AG20443 (cell line): Measurements from ENCODE around the gene MUC6.

Experiments used
- DNase-seq: peaks from one replicate; pipeline ENCODE4 v3.0.0; 2012; ENCODE audit warnings: low spot score, mixed read lengths

MUC6 gene

GRCh38 chr11:1037506-1038055, 1.1 kb upstream of the MUC6 start:
- DNase-seq: no peak

- DNase-seq: no peak
Measured at GRCh38 chr11:1036931-1037330, 413 bp upstream of the MUC6 start.

GRCh38 chr11:1035577-1036283, 788 bp downstream of the MUC6 start:
- DNase-seq: no peak

DNA sequence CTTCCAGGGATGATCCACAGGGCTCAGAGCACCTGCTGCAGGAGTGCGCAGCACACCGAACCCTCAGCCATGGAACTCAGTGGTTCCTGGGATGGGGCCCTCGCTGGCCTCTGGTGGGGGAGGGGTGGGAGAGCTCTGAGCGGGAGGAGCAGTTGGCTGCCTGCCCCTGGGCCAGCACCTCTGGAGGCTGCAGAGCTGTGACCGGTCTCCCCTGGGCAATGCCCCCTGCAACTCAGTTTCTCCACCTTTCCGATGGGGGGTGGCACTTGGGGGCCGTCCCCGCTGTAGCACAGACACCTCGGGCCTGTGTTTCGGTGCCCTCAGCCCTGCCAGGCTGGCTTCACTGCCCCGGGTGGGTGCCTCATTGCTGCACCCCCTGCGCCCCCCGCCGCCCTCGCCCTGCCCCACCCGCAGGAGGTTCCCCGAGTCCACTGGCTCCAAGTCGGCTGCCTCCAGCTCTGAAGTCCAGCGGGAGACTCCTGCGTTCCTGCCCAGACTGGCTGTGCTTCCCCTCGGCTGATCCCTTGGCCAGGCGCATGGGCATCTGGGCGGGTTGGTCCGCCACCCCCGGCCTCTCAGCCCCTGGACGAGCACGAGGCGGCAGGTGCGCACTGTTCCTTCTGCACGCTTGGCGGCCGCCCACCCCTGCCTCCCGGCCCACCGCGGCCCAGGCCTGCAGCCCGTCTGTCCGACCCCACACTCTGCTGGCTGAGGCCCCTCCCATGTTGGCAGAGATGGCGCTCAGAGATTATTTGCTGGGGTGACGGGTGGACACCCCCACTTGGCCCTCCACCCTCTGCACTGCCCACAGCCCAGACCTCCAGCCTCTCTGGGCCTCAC, 1.8 kb downstream of the MUC6 start:
- no peak for DNase-seq

DNA sequence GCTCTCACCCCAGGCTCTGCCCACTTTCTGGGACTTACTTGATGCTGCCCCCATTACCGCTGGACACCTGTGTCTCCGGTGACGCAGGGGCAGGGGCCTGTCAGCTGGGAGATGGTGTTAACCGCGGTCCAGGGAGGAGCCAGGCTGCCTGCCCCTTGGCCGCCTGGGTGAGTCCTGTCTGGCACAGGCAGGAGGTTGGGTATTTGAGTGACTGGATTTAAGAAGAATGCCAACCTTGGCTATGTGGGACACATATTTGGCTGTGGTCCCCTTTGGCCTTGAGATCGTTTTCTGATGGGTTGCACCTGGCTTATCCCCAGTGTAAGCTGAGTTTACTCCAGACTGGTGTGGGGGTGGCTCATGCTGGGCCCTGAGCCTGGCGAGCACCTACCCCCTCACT, 2.5 kb downstream of the MUC6 start:
- DNase-seq: no peak

GRCh38 chr11:1033016-1033798, 3.3 kb downstream of the MUC6 start:
- DNase-seq: no peak

DNA sequence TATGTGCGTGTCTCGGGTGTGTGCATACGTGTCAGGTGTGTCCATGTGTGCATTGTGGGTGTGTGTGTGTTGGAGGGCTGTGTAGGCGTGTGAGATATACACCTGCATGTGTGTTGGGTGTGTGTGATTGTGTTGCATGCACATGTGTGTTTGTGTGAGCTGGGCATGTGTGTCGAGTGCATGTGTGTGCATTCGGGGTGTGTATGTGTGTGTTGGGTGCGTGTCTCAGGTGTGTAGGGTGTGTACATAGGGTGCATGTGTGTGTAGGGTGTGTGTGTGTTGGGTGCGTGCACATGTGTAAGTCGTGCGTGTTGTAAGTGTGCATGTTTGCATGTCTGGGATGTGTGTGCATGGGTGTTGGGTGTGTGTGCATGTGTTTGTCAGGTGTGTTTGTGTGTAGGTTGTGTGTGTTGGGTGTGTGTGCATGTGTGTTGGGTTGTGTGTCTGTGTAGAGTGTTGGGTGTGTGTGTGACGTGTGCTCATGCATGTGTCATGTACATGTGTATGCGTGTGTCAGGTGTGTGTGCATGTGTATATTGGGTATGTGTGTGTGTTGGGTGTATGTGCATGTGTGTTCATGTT, 4.1 kb downstream of the MUC6 start:
- DNase-seq: no peak

- DNase-seq: no peak
Measured at GRCh38 chr11:1031121-1031899, 5.2 kb downstream of the MUC6 start.

DNA sequence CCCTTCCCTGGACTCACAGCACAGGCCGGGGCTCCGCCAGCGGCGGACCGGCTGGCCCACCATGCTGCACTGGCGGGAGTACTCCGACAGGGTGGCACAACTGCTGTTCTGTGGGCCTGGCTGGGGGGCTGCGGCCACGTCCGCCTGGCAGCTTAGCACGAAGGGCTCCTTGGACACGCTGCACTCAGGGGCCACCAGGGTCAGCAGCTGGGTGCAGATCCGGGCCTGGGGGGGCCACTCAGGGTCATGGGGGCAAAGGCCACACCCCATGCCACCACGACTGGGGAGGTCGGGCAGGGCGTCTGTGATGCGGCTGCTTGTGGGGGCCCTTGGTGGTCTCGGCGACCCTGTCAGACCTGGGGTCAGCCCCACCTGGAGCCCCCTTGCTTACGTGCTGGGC, 6.0 kb downstream of the MUC6 start:
- no peak for DNase-seq

DNA sequence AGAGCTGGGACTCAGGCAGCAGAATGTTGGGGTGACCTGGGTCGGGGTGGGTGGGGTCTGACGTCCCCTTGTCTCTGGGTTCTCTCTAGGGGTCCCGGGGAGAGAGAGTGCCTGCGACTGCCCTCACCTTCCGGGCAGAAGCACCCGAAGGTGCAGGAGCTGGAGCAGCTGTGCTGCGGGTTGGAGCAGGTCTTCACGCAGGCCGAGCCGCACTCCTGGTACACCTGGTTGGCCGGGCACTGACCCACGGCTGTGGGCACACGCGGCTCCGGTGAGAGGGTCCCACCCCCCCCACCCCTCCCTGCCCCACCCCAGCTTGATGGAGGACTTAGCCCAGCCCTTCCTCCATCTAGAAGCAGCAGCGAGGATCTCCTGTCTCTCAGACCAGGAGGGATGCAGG, 6.4 kb downstream of the MUC6 start:
- DNase-seq: no peak

DNA sequence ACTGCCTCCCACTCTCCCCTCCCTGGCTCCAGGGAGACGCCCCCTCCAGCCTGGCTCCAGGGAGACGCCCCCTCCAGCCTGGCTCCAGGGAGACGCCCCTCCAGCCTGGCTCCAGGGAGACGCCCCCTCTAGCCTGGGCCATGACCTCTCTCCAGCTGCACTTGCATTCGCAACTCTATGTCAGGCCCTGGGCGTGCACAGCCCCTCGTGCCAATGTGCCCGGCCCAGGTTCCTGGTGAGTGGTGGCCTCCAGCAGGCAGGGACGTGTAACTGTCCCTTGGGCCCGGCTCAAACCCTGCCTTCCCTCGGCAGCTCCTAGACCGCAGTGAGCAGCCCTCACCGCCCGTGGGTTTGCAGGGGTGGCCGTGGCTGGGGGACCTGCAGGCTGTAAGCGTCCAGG, 6.9 kb downstream of the MUC6 start:
- no peak for DNase-seq

GRCh38 chr11:1029051-1029450, 7.5 kb downstream of the MUC6 start:
- DNase-seq: no peak

- DNase-seq: no peak
Measured at GRCh38 chr11:1028616-1029015, 7.9 kb downstream of the MUC6 start.

- no peak for DNase-seq
Measured at GRCh38 chr11:1028291-1028540, 8.3 kb downstream of the MUC6 start.

- no peak for DNase-seq
Measured at GRCh38 chr11:1027483-1028290, 8.8 kb downstream of the MUC6 start.

- no peak for DNase-seq
Measured at GRCh38 chr11:1026641-1027482, 9.7 kb downstream of the MUC6 start.

DNA sequence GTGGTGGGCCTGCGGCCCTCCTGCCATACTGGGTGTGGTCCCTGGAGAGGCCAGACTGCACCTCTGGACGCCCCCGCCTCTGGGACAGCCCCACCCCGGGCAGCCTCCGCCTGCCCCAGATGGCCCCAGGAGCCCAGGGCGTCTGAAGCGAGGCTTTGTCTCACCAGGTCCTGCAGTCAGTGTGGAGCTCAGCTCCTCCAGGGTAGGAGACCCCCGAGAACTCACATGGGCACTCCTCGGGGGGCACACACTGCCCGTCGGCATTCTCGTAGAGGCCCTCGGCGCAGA, 10.4 kb downstream of the MUC6 start:
- no peak for DNase-seq

DNA sequence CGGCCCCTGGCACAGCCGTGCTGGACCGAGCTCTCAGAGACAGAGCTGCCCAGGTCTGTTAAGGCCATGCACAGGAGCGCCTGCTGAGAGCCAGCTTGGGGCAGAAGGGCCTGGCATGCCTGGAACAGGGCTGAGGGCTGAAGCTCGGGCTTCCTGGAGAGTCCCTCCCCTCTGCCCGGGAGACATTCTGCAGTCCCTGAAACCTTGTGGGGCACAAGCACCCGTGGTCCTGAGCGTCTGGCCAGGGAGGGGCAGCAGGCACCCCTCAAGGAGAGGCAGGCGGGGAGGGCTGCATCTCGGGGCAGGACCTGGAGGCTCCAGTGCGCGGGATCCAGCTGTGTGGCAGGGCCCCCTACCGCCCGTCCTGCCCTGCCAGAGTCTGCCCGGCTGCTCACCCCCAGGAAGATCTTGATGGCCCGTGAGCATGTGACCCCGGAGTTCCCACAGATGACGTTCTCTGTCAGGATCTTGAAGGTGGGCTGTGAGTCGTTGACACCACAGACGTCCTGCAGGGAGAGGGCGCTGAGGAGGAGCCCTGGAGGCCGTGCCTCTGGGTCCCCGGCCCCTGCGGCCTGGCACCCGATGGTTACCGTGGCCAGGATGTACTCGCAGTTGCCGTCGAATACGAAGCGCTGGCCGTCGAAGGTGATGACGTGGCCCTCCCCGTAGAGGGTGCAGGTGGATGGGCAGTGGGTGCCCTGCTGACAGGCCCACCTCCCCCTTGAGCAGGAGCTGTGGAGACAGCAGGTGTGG, 10.9 kb downstream of the MUC6 start:
- no peak for DNase-seq
